GM18858 (cell line): ENCODE data around the gene SGF29.
"Not testable (repeated sequence)": the region's sequence is repeated elsewhere in the genome, so short reads cannot be mapped to it uniquely, and the experiment has no call there.

ENCODE experiments used
- ATAC-seq: cut with Tn5 transposase; IDR thresholded peaks from one replicate; pipeline ENCODE4 v1.9.1; 2021; ENCODE audit not compliant: unreplicated experiment

SGF29 gene

GRCh38 chr16:28609631-28610594 lies 56.2 kb downstream of the SGF29 start, which contains the start of gene SULT1A1:
TSS of gene SULT1A1 (minus strand) at chr16:28610044. CDS start at chr16:28608855, 1,189 bp downstream.
- ATAC-seq, result no peak

- no peak for ATAC-seq
Measured at GRCh38 chr16:28610595-28611191, 57.0 kb downstream of the SGF29 start.

- ATAC-seq, result not testable (repeated sequence)
Measured at GRCh38 chr16:28612359-28613280, 58.9 kb downstream of the SGF29 start.

- not testable (repeated sequence) for ATAC-seq
Measured at GRCh38 chr16:28613912-28614311, 60.2 kb downstream of the SGF29 start.

- not testable (repeated sequence) for ATAC-seq
Measured at GRCh38 chr16:28614561-28614960, 60.8 kb downstream of the SGF29 start.

- not testable (repeated sequence) for ATAC-seq
Measured at GRCh38 chr16:28615486-28616223, 61.9 kb downstream of the SGF29 start.

GRCh38 chr16:28616224-28616577 lies 62.5 kb downstream of the SGF29 start:
- ATAC-seq, result not testable (repeated sequence)

- ATAC-seq, result no peak
Measured at GRCh38 chr16:28616636-28617035, 62.9 kb downstream of the SGF29 start.

GRCh38 chr16:28617874-28618273 lies 64.2 kb downstream of the SGF29 start:
- ATAC-seq, result no peak

GRCh38 chr16:28620316-28620715 lies 66.6 kb downstream of the SGF29 start:
- ATAC-seq, result not testable (repeated sequence)

- no peak for ATAC-seq
Measured at GRCh38 chr16:28621481-28622155, 67.9 kb downstream of the SGF29 start.

- ATAC-seq, result not testable (repeated sequence)
Measured at GRCh38 chr16:28622532-28623171, 68.9 kb downstream of the SGF29 start.

- no peak for ATAC-seq
Measured at GRCh38 chr16:28623172-28623711, 69.5 kb downstream of the SGF29 start.

GRCh38 chr16:28630905-28631304 lies 77.2 kb downstream of the SGF29 start:
- not testable (repeated sequence) for ATAC-seq

- ATAC-seq, result not testable (repeated sequence)
Measured at GRCh38 chr16:28636093-28636823, 82.5 kb downstream of the SGF29 start.

- not testable (repeated sequence) for ATAC-seq
Measured at GRCh38 chr16:28637765-28638164, 84.0 kb downstream of the SGF29 start, which contains the start of gene NPIPB8. TSS of gene NPIPB8 (plus strand) at chr16:28638065. CDS start at chr16:28638361, 296 bp downstream.

- not testable (repeated sequence) for ATAC-seq
Measured at GRCh38 chr16:28638359-28638758, 84.6 kb downstream of the SGF29 start.

- not testable (repeated sequence) for ATAC-seq
Measured at GRCh38 chr16:28639959-28640358, 86.2 kb downstream of the SGF29 start.
